ENCODE results near the gene ZG16. TPM values are rescaled to one million over a fixed set of nuclear protein-coding genes. Genes with fewer than 3 reads are reported as not detected.
"Not testable (repeated sequence)": the region's sequence is repeated elsewhere in the genome, so short reads cannot be mapped to it uniquely, and the experiment has no call there.

Gene ZG16
- total and polyA plus RNA-seq, 11 donors = 0.04 to 0.08 TPM; not detected in 9

GRCh38 chr16:29756654-29757053, 21.4 kb upstream of the ZG16 start:
- WGBS, 4 donors = 77 to 90% (median 81%) methylated on average over 1 of the region's 1 CpG
- DNase-seq (no peak), ATAC-seq (no peak)
- Histone ChIP-seq H3K27ac (no peak overlapping the region), H3K4me1 (no peaks in the 10 kb centered on the region), H3K4me3 (no peak overlapping the region), H3K27me3 (no peaks in the 10 kb centered on the region), H3K9me3 (no peaks in the 10 kb centered on the region), H3K36me3 (no peaks in the 10 kb centered on the region)
- TF ChIP-seq, protein P1, sequence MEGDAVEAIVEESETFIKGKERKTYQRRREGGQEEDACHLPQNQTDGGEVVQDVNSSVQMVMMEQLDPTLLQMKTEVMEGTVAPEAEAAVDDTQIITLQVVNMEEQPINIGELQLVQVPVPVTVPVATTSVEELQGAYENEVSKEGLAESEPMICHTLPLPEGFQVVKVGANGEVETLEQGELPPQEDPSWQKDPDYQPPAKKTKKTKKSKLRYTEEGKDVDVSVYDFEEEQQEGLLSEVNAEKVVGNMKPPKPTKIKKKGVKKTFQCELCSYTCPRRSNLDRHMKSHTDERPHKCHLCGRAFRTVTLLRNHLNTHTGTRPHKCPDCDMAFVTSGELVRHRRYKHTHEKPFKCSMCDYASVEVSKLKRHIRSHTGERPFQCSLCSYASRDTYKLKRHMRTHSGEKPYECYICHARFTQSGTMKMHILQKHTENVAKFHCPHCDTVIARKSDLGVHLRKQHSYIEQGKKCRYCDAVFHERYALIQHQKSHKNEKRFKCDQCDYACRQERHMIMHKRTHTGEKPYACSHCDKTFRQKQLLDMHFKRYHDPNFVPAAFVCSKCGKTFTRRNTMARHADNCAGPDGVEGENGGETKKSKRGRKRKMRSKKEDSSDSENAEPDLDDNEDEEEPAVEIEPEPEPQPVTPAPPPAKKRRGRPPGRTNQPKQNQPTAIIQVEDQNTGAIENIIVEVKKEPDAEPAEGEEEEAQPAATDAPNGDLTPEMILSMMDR (IDR thresholded peaks at IDR 0.05) = no peak
- TF ChIP-seq POLR2A (IDR thresholded peaks at IDR 0.05) = no peak
- intact Hi-C loops (cut with DNase I) = no loop called here

DNA sequence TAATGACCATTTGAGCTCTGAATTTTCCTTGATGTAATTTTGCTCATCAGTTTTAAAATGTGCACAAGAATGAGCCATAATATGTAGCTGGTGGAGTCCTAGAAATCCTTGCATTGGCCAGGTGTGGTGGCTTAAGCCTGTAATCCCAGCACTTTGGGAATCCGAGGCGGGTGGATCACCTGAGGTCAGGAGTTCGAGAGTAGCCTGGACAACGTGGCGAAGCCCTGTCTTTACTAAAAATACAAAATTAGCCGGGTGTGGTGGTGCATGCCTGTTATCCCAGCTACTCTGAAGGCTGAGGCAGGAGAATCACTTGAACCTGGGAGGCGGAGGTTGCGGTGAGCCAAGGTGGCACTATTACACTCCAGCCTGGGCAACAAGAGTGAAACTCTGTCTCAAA, 21.0 kb upstream of the ZG16 start:
- H3K4me3 ChIP-seq; intact Hi-C loops (cut with DNase I); H3K27me3 ChIP-seq; H3K9me3 ChIP-seq; H3K4me1 ChIP-seq; ATAC-seq; H3K27ac ChIP-seq; H3K36me3 ChIP-seq; DNase-seq: not testable (repeated sequence)
- WGBS, 4 donors = 79 to 83% (median 81%) methylated on average over 8 of the region's 8 CpGs

DNA sequence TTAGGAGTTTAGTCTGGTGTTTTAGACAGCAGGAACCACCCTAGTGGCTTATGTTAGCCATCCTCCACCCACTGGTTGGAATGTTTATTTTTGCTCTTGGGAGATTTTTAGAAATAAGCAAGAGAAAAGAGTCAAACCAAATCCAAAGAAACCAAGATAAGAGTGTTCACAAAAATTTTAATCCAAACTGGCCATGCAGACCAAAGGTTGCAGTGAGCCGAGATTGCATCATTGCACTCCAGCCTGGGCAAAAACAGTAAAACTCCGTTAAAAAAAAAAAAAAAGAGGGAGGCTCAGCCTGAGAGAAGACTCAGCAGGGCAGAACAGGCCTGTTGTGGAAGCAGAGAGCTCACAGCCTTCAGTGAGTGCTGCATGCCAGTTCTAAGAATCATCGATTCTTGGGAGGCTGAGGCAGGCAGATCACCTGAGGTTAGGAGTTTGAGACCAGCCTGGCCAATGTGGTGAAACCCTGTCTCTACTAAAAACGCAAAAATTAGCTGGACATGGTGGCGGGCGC, 20.0 kb upstream of the ZG16 start:
- Histone ChIP-seq H3K4me3 (no peak overlapping the region), H3K27me3 (no peaks in the 10 kb centered on the region), H3K36me3 (no peaks in the 10 kb centered on the region), H3K27ac (no peak overlapping the region), H3K9me3 (no peaks in the 10 kb centered on the region), H3K4me1 (no peaks in the 10 kb centered on the region)
- TF ChIP-seq POLR2A (IDR thresholded peaks at IDR 0.05) = no peak
- TF ChIP-seq, protein P1 (IDR thresholded peaks at IDR 0.05) = no peak
- DNase-seq = no peak
- intact Hi-C loops (cut with DNase I) = no loop called here
- 70 to 76% (median 74%) methylated on average over 6 of the region's 6 CpGs for WGBS, 4 donors
- peak in 1 of 4 donors; percentile 20 for ATAC-seq

- no peak overlapping the region for H3K4me3 ChIP-seq
- H3K9me3 ChIP-seq = no peaks in the 10 kb centered on the region
- TF ChIP-seq, protein P1 (IDR thresholded peaks at IDR 0.05) = no peak
- TF ChIP-seq POLR2A (IDR thresholded peaks at IDR 0.05) = no peak
- H3K27ac ChIP-seq = no peak overlapping the region
- peaks cover 0 to 7% (median 0%) of the 10 kb centered on the region in 9 donors for H3K27me3 ChIP-seq
- no peak for ATAC-seq
- H3K36me3 ChIP-seq = no peaks in the 10 kb centered on the region
- 69 to 79% (median 74%) methylated on average over 9 of the region's 9 CpGs for WGBS, 4 donors
- DNase-seq = no peak
- intact Hi-C loops (cut with DNase I) = no loop called here
- H3K4me1 ChIP-seq = no peaks in the 10 kb centered on the region
Measured at GRCh38 chr16:29760567-29761279, 17.3 kb upstream of the ZG16 start.

DNA sequence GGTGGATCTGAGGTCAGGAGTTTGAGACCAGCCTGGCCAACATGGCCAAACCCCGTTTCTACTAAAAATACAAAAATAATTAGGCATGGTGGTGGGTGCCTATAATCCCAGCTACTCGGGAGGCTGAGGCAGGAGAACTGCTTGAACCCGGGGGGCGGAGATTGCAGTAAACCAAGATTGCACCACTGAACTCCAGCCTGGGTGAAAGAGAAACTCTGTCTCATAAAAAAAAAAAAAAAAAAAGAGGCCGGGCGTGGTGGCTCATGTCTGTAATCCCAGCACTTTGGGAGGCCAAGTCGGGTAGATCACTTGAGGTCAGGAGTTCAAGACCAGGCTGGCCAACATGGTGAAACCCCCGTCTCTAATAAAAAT, 16.8 kb upstream of the ZG16 start:
- ATAC-seq; H3K4me1 ChIP-seq; H3K4me3 ChIP-seq; DNase-seq; H3K9me3 ChIP-seq; H3K27ac ChIP-seq; intact Hi-C loops (cut with DNase I); H3K36me3 ChIP-seq; H3K27me3 ChIP-seq: not testable (repeated sequence)
- 79 to 86% (median 81%) methylated on average over 8 of the region's 8 CpGs for WGBS, 4 donors
